ENCODE measurements around the gene TCEAL2.
"Not testable (repeated sequence)": the region's sequence is repeated elsewhere in the genome, so short reads cannot be mapped to it uniquely, and the experiment has no call there.

Gene TCEAL2

GRCh38 chrX:102125436-102125835 is at the start of gene TCEAL2:
Gene TCEAL2, plus strand, starts transcription at chrX:102125679. Its CDS starts 1,152 bp downstream, at chrX:102126831.
- DNase-seq (ENCODE audit: low read depth): not testable (repeated sequence)

GRCh38 chrX:102077426-102077825 is 48.1 kb upstream of the TCEAL2 start:
- DNase-seq (ENCODE audit: low read depth): no peak

DNA sequence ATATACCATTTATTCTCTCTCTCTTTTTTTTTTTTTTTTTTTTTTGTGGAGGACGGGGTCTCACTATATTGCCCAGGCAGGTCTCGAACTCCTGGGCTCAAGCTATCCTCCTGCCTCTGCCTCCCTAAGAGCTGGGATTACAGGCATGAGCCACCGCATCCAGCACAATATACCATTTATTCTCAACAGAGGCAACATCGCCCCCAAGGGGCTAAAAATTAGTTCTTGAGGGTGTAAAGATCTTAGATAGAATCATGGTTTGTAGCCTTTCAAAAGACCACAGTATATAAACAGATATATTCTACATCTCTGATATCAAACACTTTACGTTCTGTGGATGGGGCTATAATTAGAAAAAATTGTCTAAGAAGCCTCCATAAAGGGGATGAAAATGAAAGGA is 39.8 kb upstream of the TCEAL2 start:
- no peak for DNase-seq (ENCODE audit: low read depth)

GRCh38 chrX:102113367-102113766 is 12.1 kb upstream of the TCEAL2 start:
- DNase-seq (ENCODE audit: low read depth): no peak

GRCh38 chrX:102115748-102116147 is 9.7 kb upstream of the TCEAL2 start:
- DNase-seq (ENCODE audit: low read depth): no peak

- not testable (repeated sequence) for DNase-seq (ENCODE audit: low read depth)
These were observed 465 bp upstream of the TCEAL2 start for GRCh38 chrX:102125014-102125413.

DNA sequence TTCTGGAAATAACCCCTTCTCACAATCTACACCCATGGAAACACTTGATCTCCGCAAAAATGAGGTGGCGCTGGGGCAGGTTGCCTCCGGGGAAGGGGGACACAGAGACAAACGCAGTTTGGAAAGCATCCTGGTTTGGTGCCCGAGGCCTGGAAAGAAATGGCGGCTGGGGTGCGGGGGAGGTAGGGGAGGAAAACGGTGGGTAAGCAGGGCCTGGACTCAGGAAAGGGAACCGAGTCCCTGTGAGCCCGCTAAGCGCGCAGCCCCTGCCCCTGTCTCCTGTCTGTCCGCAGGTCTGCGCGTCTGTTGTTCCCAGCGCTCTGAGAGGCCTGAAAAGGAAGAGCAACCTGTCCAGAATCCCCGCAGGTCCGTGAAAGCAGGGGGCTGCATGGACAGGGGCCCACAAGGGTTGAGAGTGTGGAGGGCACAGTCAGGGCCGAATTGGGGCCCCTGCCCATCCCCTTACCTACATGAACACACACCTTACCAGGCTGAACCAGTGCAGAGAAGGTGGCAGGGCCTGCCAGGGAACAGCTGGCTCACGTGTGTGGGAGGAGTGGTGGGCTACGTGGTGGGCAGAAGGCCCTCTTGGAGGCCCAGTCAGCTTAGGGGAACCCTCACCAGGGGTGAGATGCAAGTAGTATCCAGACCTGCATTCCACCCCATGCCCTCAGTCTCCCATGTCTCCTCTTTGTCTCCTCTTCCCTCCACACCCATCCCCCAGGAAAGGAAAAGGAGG is 770 bp downstream of the TCEAL2 start:
- not testable (repeated sequence) for DNase-seq (ENCODE audit: low read depth)

DNA sequence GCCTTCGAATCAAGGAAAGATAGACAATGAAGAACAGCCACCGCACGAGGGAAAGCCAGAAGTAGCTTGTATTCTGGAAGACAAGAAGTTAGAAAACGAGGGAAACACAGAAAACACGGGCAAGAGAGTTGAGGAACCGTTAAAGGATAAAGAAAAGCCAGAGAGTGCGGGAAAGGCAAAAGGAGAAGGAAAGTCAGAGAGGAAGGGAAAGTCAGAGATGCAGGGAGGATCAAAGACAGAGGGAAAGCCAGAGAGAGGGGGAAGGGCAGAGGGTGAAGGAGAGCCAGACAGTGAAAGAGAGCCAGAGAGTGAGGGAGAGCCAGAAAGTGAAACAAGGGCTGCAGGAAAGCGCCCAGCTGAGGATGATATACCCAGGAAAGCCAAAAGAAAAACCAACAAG is 1.4 kb downstream of the TCEAL2 start:
- no peak for DNase-seq (ENCODE audit: low read depth)

GRCh38 chrX:102129473-102129872 is 4.0 kb downstream of the TCEAL2 start:
- no peak for DNase-seq (ENCODE audit: low read depth)

GRCh38 chrX:102138064-102138463 is 12.6 kb downstream of the TCEAL2 start:
- no peak for DNase-seq (ENCODE audit: low read depth)

DNA sequence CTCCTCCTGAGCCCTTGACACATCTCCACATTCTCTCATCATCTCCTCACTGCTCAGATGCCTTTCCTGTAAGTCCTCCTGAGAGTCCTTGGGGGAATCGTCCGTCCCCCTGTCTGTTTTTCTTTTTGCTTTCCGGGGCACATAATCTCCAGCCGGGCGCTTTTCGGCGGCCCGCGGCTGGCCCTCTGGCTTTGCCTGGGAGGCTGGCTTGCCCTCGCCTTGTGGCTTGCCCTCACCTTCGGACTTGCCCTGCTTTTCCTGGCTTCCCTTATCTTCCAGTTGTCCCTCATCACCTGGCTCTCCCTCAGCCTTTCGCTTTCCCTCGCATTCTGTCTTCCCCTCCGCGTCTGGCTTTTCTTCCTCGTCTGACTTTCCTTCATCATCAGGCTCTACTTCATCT is 15.4 kb downstream of the TCEAL2 start:
- DNase-seq (ENCODE audit: low read depth): not testable (repeated sequence)

GRCh38 chrX:102141631-102142030 is 16.2 kb downstream of the TCEAL2 start:
- not testable (repeated sequence) for DNase-seq (ENCODE audit: low read depth)

DNA sequence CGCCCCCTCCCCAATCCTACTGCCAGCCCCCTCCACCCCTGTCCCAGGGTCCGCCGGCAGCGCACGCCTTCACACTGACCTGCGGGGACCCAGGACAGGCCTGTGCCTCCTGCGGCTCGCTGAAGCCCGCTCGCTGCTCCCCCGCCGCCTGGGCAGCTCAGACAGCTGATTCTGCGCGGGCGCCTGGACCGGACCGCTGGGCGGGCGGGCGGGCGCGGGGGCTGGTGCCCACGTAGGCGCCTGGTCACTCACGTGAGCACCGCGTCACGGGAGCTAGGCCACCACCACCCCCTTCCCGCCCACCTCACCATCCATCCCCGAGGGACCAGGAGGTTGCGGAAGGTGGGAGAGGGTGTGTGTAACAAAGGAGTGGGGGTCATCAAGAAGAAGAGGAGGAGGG is 16.8 kb downstream of the TCEAL2 start, which contains the start of gene TCEAL6:
Gene TCEAL6 (minus strand): TSS at position 208 of the 400 bp plus-strand sequence.
- not testable (repeated sequence) for DNase-seq (ENCODE audit: low read depth)

DNA sequence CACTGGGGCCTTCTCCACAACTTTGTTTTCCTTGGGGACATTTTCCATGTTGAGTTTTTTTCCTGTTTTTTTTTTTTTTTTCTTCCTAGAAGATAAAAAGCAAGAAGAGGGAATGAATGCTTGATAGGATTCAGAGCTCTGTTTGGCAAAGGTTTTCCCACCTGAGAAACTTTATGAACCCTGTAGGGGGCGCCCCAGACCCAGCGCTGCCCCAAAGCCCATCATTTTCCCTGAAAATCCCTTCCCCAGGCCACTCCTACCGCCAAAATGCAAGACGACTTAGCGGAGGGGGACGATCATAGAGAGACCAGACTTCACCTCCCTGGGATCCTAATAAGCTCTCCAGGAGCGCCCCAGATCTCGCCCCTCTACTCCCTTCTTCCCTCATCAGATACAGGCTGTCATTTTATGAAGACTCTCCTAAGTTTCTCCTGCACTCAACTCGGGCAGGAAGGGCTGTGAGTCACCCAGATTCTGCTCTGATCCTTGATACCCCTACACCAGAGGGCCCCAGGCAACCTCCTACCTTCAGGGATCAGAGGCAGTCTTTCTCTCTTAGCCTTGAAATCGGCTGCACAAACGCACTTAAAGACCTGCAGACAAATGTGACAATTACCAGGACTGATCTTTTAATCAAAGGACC is 28.9 kb downstream of the TCEAL2 start:
- DNase-seq (ENCODE audit: low read depth): no peak

- DNase-seq (ENCODE audit: low read depth): no peak
These were observed 29.7 kb downstream of the TCEAL2 start for GRCh38 chrX:102154900-102155805.

DNA sequence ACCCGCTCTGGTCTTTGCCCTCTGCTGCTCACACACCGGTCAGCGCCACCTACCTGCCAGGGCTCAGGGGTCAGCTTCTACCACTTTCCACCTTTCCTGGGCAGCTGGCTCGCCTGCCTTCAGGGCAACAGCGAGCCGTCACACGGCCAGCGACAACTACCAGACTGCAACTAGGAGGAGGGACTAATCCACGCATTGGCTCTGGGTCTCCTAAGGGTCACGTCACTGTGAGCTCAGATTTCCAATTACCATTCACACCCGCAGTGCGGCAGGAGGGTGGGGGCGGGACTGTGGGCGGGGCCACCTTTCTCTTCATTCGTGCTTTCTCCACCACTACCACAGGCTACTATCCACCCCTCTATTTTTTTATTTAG is 30.3 kb downstream of the TCEAL2 start, which contains the start of gene BEX5:
Gene BEX5 (minus strand): TSS at position 172 of the 374 bp plus-strand sequence. CDS start 1,712 bp downstream, outside the sequence.
- peak; percentile 1 for DNase-seq (ENCODE audit: low read depth)
